Thoracic aorta (tissue), 2 donors: ENCODE results near the gene SNUPN. TPM values are rescaled to one million over a fixed set of nuclear protein-coding genes. Genes with fewer than 3 reads are reported as not detected.
A peak's percentile ranks its signal among the peaks of the same experiment; 100 is the strongest.

Experiments
- ATAC-seq: fragments of 150-250 bp; one replicate; pipeline ENCODE4 v1.8.0; 2017; ENCODE audit warnings: low read depth; ENCODE audit not compliant: insufficient number of reproducible peaks, low FRiP score
- DNase-seq: peaks from one replicate; pipeline ENCODE4 v3.0.0-alpha.2; 2020; ENCODE audit warnings: low spot score
- H3K27ac ChIP-seq, 2 donors: fragments of 200-600 bp; sonication (generic); 1 replicate in 1 of 2; 2 replicates in 1 of 2; pipeline ENCODE4 v1.5.1; 2016; ENCODE audit warnings: mild to moderate bottlenecking in 2 of 2, moderate library complexity in 2 of 2
- H3K27me3 ChIP-seq: fragments of 200-600 bp; sonication (generic); replicated peaks from 2 replicates; pipeline ENCODE4 v1.6.0; 2016; ENCODE audit warnings: mild to moderate bottlenecking; ENCODE audit not compliant: insufficient read depth
- H3K36me3 ChIP-seq: fragments of 200-600 bp; sonication (generic); one replicate; pipeline ENCODE4 v1.5.1; 2016
- H3K4me1 ChIP-seq, 2 donors: fragments of 200-600 bp; sonication (generic); 1 replicate in 1 of 2; 2 replicates in 1 of 2; pipeline versions ENCODE4 v1.5.1 to v1.6.0; 2016; ENCODE audit warnings: low read depth in 2 of 2, mild to moderate bottlenecking in 1 of 2; ENCODE audit not compliant: control insufficient read depth in 1 of 2
- H3K4me3 ChIP-seq: fragments of 200-600 bp; sonication (generic); 2 replicates; pipeline ENCODE4 v1.5.1; 2016; ENCODE audit warnings: mild to moderate bottlenecking
- H3K9me3 ChIP-seq: fragments of 200-600 bp; sonication (generic); 2 replicates; pipeline ENCODE4 v1.5.1; 2016
- CTCF ChIP-seq: fragments of 200-600 bp; sonication (generic); IDR thresholded peaks from one replicate; pipeline ENCODE4 v1.5.1; 2019; ENCODE audit warnings: antibody characterized with exemption
- total RNA-seq, 2 donors: library from RNA; depleted of rRNA; stranded (reverse); fragments of >200 nt; gene quantifications; one replicate each; pipeline versions ENCODE4 v1.1.0 to v1.2.3, GENCODE V29; 2016

Gene SNUPN
- total RNA-seq, result 10 to 100 TPM in 1 of 2 donors, 1 to 10 TPM in 1; 5.8 to 16.9 TPM

GRCh38 chr15:75625542-75626347 lies at the start of gene SNUPN:
TSS of gene SNUPN (minus strand) at chr15:75625725. CDS start at chr15:75621051, 4,674 bp downstream.
- Histone ChIP-seq H3K9me3 (no peaks in the 10 kb centered on the region), H3K27ac (peak within 1 kb of the TSS; percentile 93 to 99), H3K4me3 (peak within 1 kb of the TSS; percentile 100), H3K36me3 (no peaks in the 10 kb centered on the region), H3K4me1 (peaks cover 9 to 21% of the 10 kb centered on the region in 2 donors), H3K27me3 (no peaks in the 10 kb centered on the region)
- ATAC-seq, result peak; percentile 87
- TF ChIP-seq CTCF, result no peak
- DNase-seq, result peak; percentile 74

- no peak for ATAC-seq
- TF ChIP-seq CTCF, result no peak
- Histone ChIP-seq H3K27me3 (no peaks in the 10 kb centered on the region), H3K27ac (peak overlapping the region; percentile 91 to 98), H3K4me3 (no peak overlapping the region), H3K4me1 (peaks cover 41 to 79% of the 10 kb centered on the region in 2 donors), H3K9me3 (no peaks in the 10 kb centered on the region), H3K36me3 (peaks cover 17% of the 10 kb centered on the region)
- DNase-seq, result no peak
Observed at GRCh38 chr15:75674366-75674765, 48.8 kb upstream of the SNUPN start.

- TF ChIP-seq CTCF, result no peak
- ATAC-seq, result peak; percentile 30
- Histone ChIP-seq H3K4me1 (peaks cover 41 to 86% of the 10 kb centered on the region in 2 donors), H3K36me3 (peaks cover 13% of the 10 kb centered on the region), H3K27ac (peak overlapping the region; percentile 91 to 98), H3K9me3 (no peaks in the 10 kb centered on the region), H3K27me3 (no peaks in the 10 kb centered on the region), H3K4me3 (peak overlapping the region; percentile 29)
- DNase-seq, result peak; percentile 82
Observed at GRCh38 chr15:75673426-75674235, 48.1 kb upstream of the SNUPN start.

DNA sequence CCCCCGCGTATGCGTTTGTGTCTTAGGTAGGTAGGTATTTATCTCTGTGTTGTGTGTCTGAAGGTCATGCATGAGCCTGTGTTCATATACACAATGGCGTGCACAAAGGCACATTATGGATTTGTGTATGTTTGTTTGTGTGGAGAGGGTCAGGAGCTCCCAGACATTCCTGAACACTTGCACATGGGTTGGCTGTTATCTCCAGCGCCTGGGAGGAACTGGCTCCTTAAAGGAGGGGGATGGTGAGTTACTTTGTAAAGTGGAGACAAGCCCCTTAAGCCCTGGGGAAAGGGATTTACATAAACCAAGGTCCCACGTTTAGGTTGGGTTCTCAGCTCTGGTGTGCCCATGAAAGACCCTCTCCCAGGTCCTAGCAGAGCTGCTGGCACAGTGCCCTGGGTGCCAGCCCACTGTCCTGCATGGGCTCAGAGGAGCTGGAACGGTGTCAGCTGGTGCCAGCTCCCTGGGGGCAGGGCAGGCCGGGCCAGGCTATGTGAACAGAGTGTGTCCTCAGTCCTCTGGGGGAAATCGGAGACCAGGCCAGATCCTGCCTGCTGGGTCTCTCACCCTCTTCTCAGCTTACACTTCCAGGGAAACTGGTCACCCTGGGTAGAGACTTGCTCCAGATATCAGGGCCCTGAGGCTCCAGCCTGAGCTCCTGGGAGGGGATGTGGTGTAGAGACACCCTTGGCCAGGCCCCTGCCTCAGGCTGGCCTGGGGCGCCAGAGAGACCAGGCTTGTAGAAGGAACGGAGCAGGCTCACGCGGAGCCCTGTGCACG lies 47.3 kb upstream of the SNUPN start:
- DNase-seq (no peak), ATAC-seq (peak; percentile 21)
- TF ChIP-seq CTCF, result no peak
- H3K27ac ChIP-seq, result peak overlapping the region; percentile 91 to 98
- H3K27me3 ChIP-seq, result no peaks in the 10 kb centered on the region
- peaks cover 11% of the 10 kb centered on the region for H3K36me3 ChIP-seq
- peaks cover 42 to 94% of the 10 kb centered on the region in 2 donors for H3K4me1 ChIP-seq
- H3K4me3 ChIP-seq, result peak overlapping the region; percentile 29
- no peaks in the 10 kb centered on the region for H3K9me3 ChIP-seq
